SK-N-SH (cell line): ENCODE data around the gene FBXO10. TPM values are rescaled to one million over a fixed set of nuclear protein-coding genes. Genes with fewer than 3 reads are reported as not detected.

Source experiments
- CTCF ChIA-PET: fragments of 300-600, 350-600 bp; formaldehyde crosslinking; extraction: SDS; loops from one replicate; lab custom pipeline; 2021; lab: Yijun Ruan, JAX
- POLR2A ChIA-PET: fragments of 350-600 bp; sonication (Branson Sonifier 250); formaldehyde crosslinking; extraction: SDS; loops from one replicate; lab custom pipeline; 2020; ENCODE audit warnings: antibody characterized with exemption, inconsistent platforms; lab: Yijun Ruan, JAX
- DNase-seq: peaks from one replicate; pipeline ENCODE4 v3.0.0; 2012
- H2AFZ ChIP-seq: fragments of 200-600 bp; sonication (generic); 2 replicates; pipeline ENCODE4 v1.8.1; 2016; ENCODE audit warnings: antibody characterized with exemption, mild to moderate bottlenecking, low read depth
- H3F3A ChIP-seq: fragments of 200-600 bp; sonication (generic); replicated peaks from 2 replicates; pipeline ENCODE3; 2016; ENCODE audit warnings: antibody characterized with exemption, mild to moderate bottlenecking; ENCODE audit not compliant: insufficient read depth
- H3K27ac ChIP-seq, 2 experiments: fragments of 200-500 bp in 1 of 2; fragments of 200-600 bp in 1 of 2; sonication (Bioruptor generic) in 1 of 2; sonication (generic), shearing (Covaris generic) in 1 of 2; 2 replicates each; pipeline versions ENCODE4 v1.5.1 to v1.6.1; 2014 to 2016; ENCODE audit warnings: low read depth in 2 of 2, inconsistent platforms in 1 of 2, low read length in 1 of 2, mild to moderate bottlenecking in 1 of 2, mixed read lengths in 1 of 2
- H3K27me3 ChIP-seq: fragments of 200-600 bp; sonication (generic), shearing (Covaris generic); 2 replicates; pipeline ENCODE4 v1.6.1; 2016; ENCODE audit warnings: mixed run types; ENCODE audit not compliant: insufficient read depth
- H3K36me3 ChIP-seq, 2 experiments: fragments of 200-500 bp in 1 of 2; fragments of 200-600 bp in 1 of 2; sonication (Bioruptor generic) in 1 of 2; sonication (generic) in 1 of 2; replicated peaks in 1 of 2; 2 replicates each; pipeline versions ENCODE3 to v1.5.1; 2014 to 2016; ENCODE audit warnings: low read length in 1 of 2, mild to moderate bottlenecking in 1 of 2; ENCODE audit not compliant: insufficient read depth in 2 of 2, control insufficient read depth in 1 of 2
- H3K4me1 ChIP-seq, 2 experiments: fragments of 200-500 bp in 1 of 2; fragments of 200-600 bp in 1 of 2; sonication (Bioruptor generic) in 1 of 2; sonication (generic), shearing (Covaris generic) in 1 of 2; 2 replicates each; pipeline versions ENCODE4 v1.5.1 to v1.6.1; 2014 to 2016; ENCODE audit warnings: low read depth in 1 of 2, low read length in 1 of 2, mixed run types in 1 of 2; ENCODE audit not compliant: insufficient read depth in 2 of 2, control insufficient read depth in 1 of 2
- H3K4me2 ChIP-seq: fragments of 200-600 bp; sonication (generic), shearing (Covaris generic); 2 replicates; pipeline ENCODE4 v1.6.1; 2017; ENCODE audit warnings: mixed run types
- H3K4me3 ChIP-seq, 2 experiments: fragments of 200-500 bp in 1 of 2; fragments of 200-600 bp in 1 of 2; sonication (Bioruptor generic) in 1 of 2; sonication (generic), shearing (Covaris generic) in 1 of 2; 2 replicates each; pipeline versions ENCODE4 v1.5.1 to v1.8.1; 2014 to 2016; ENCODE audit warnings: low read depth in 2 of 2, inconsistent platforms in 1 of 2, low read length in 1 of 2, mild to moderate bottlenecking in 1 of 2, mixed read lengths in 1 of 2, moderate library complexity in 1 of 2
- H3K79me2 ChIP-seq: fragments of 200-600 bp; sonication (generic); 2 replicates; pipeline ENCODE4 v1.8.1; 2017; ENCODE audit warnings: mild to moderate bottlenecking; ENCODE audit not compliant: insufficient read depth
- H3K9ac ChIP-seq: fragments of 200-600 bp; sonication (generic); 2 replicates; pipeline ENCODE4 v1.6.1; 2017; ENCODE audit warnings: mixed run types
- H3K9me2 ChIP-seq: fragments of 200-600 bp; sonication (generic); 2 replicates; pipeline ENCODE4 v1.6.1; 2017; ENCODE audit warnings: mixed run types
- H3K9me3 ChIP-seq: fragments of 200-600 bp; sonication (generic); 2 replicates; pipeline ENCODE4 v1.6.1; 2017; ENCODE audit warnings: mixed run types, mild to moderate bottlenecking, moderate library complexity
- H4K20me1 ChIP-seq: fragments of 200-600 bp; sonication (generic); 2 replicates; pipeline ENCODE4 v1.6.1; 2017; ENCODE audit warnings: mild to moderate bottlenecking, mixed run types; ENCODE audit not compliant: insufficient read depth
- FOSL2 ChIP-seq: IDR thresholded peaks from 2 replicates; pipeline ENCODE4 v1.4.0; 2012; ENCODE audit warnings: low read depth, mild to moderate bottlenecking, moderate library complexity, borderline replicate concordance
- FOXJ3 ChIP-seq: sonication (generic); formaldehyde crosslinking; IDR thresholded peaks from 2 replicates; pipeline ENCODE4 v1.5.1; 2020; ENCODE audit warnings: mild to moderate bottlenecking, missing genetic modification reagents
- FOXM1 ChIP-seq: IDR thresholded peaks from 2 replicates; pipeline ENCODE4 v1.4.0; 2012; ENCODE audit warnings: low read depth, mild to moderate bottlenecking
- GATA2 ChIP-seq: sonication (generic); formaldehyde crosslinking; IDR thresholded peaks from 2 replicates; pipeline ENCODE4 v1.5.0; 2020; ENCODE audit warnings: mild to moderate bottlenecking, missing genetic modification reagents
- JUND ChIP-seq: IDR thresholded peaks from 2 replicates; pipeline ENCODE4 v1.4.0; 2012
- MEF2A ChIP-seq: IDR thresholded peaks from 2 replicates; pipeline ENCODE4 v1.4.0; 2012; ENCODE audit warnings: low read depth, borderline replicate concordance
- MXI1 ChIP-seq: IDR thresholded peaks from 2 replicates; pipeline ENCODE4 v1.6.1; 2012; ENCODE audit warnings: mild to moderate bottlenecking, low read depth, low read length, improper control_type of control experiment
- POLR2AphosphoS5 ChIP-seq: IDR thresholded peaks from 2 replicates; pipeline ENCODE4 v1.6.1; 2012; ENCODE audit warnings: low read depth, low read length
- RAD21 ChIP-seq: IDR thresholded peaks from 2 replicates; pipeline ENCODE4 v1.6.1; 2012; ENCODE audit warnings: mild to moderate bottlenecking, low read length
- RCOR1 ChIP-seq: fragments of 150-350 bp; IDR thresholded peaks from 2 replicates; pipeline ENCODE4 v1.6.1; 2017; ENCODE audit warnings: antibody characterized with exemption, low read length
- RFX5 ChIP-seq: IDR thresholded peaks from 2 replicates; pipeline ENCODE4 v1.6.1; 2012; ENCODE audit warnings: mild to moderate bottlenecking, improper control_type of control experiment, low read length
- RXRA ChIP-seq: IDR thresholded peaks from 2 replicates; pipeline ENCODE4 v1.4.0; 2012; ENCODE audit warnings: low read depth, mild to moderate bottlenecking, borderline replicate concordance
- TAF1 ChIP-seq: IDR thresholded peaks from 2 replicates; pipeline ENCODE4 v1.6.1; 2012; ENCODE audit warnings: low read depth, mild to moderate bottlenecking, low read length, moderate library complexity, borderline replicate concordance
- TCF12 ChIP-seq: IDR thresholded peaks from 2 replicates; pipeline ENCODE4 v1.4.0; 2012
- TEAD4 ChIP-seq: IDR thresholded peaks from 2 replicates; pipeline ENCODE4 v1.4.0; 2012; ENCODE audit warnings: mild to moderate bottlenecking, borderline replicate concordance; ENCODE audit not compliant: insufficient read depth
- WGBS: methylation state at CpG from one replicate; pipeline ENCODE4 v1.1.6; 2017; ENCODE audit warnings: low lambda C conversion rate; 5-methylcytosine and 5-hydroxymethylcytosine counted together
- polyA plus RNA-seq, 3 experiments: library from polyadenylated mRNA; depleted of rRNA; stranded (reverse); fragments of >200 nt; gene quantifications; 2 replicates each; pipeline ENCODE4 v1.2.3, GENCODE V29; 2012
- TF ChIP-seq, protein P1 (sequence below): fragments of 150-350 bp; IDR thresholded peaks from 2 replicates; pipeline ENCODE4 v1.6.1; 2017; ENCODE audit warnings: antibody characterized with exemption, low read length, low read depth, borderline replicate concordance
- TF ChIP-seq, protein P2 (sequence below): fragments of 200-600 bp; sonication (generic); IDR thresholded peaks from 2 replicates; pipeline ENCODE4 v1.6.1; 2017; ENCODE audit warnings: antibody characterized with exemption, mild to moderate bottlenecking, moderate library complexity

Gene FBXO10
- polyA plus RNA-seq, 1 of the 3 experiments (the other 2 are of a cell fraction) = 10.1 TPM

DNA sequence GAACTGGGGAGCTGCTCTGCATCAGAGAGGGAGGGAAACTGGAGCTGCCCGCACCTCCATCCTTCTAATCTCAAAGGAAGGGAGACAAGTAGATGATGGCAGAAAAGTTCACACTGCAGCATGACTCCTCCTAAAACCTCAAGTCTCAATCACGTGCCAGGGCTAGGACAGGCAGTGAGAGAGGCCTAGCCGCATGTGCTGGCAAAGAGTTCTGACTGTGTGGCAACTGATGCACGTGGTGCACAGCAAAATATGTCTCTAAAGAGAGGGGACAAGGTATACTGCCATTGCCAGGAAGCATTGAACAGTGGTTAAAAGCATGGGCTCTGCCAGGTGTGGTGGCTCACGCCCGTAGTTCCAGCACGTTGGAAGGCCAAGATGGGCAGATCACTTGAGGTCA, 38.1 kb downstream of the FBXO10 start:
- ChIA-PET POLR2A (no interaction called here), CTCF (no interaction called here)
- no peak overlapping the region for H3K9ac ChIP-seq
- H3F3A ChIP-seq = no peaks in the 10 kb centered on the region
- H3K79me2 ChIP-seq = no peaks in the 10 kb centered on the region
- H3K27ac ChIP-seq = no peak overlapping the region
- no peaks in the 10 kb centered on the region for H3K9me3 ChIP-seq
- DNase-seq = no peak
- H3K4me3 ChIP-seq = no peak overlapping the region
- TF ChIP-seq RFX5 (no peak), FOXJ3 (CRISPR knock-in tag) (no peak)
- peaks cover 8 to 26% of the 10 kb centered on the region in 2 experiments for H3K36me3 ChIP-seq
- no peak overlapping the region for H2AFZ ChIP-seq
- WGBS = 88% methylated on average over 7 of the region's 7 CpGs
- no peaks in the 10 kb centered on the region for H3K4me1 ChIP-seq
- no peak overlapping the region for H3K4me2 ChIP-seq
- H3K9me2 ChIP-seq = no peaks in the 10 kb centered on the region
- H4K20me1 ChIP-seq = no peaks in the 10 kb centered on the region
- no peaks in the 10 kb centered on the region for H3K27me3 ChIP-seq

DNA sequence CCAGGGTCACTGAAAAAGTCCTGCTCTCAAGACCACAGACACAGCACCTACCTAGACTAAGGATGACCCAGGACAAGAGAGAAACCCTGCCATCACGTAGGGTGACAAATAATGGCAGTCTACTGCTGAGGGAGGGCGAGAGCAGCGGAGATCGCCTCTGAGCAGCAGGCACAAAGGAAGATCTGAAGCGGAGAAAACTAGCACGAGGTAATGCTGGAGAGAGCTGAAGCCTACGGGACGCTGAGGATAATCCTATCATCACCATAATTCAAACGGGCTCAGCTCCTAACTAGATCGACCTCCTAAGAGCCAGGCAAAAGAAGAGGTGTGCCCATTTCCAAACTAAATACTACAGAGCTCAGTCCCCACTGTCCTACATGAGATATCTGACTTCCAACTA, 41.3 kb downstream of the FBXO10 start:
- Histone ChIP-seq H2AFZ (no peak overlapping the region), H3K4me1 (no peaks in the 10 kb centered on the region), H3K9me2 (no peaks in the 10 kb centered on the region), H3K9me3 (no peaks in the 10 kb centered on the region), H3K27me3 (no peaks in the 10 kb centered on the region), H3K27ac (no peak overlapping the region), H3K36me3 (peaks cover 5 to 23% of the 10 kb centered on the region in 2 experiments), H3F3A (no peaks in the 10 kb centered on the region), H3K79me2 (no peaks in the 10 kb centered on the region), H4K20me1 (no peaks in the 10 kb centered on the region), H3K4me2 (no peak overlapping the region), H3K4me3 (no peak overlapping the region), H3K9ac (no peak overlapping the region)
- CTCF ChIA-PET = no interaction called here
- 84% methylated on average over 10 of the region's 10 CpGs for WGBS
- TF ChIP-seq GATA2 (CRISPR knock-in tag) = no peak
- no peak for TF ChIP-seq FOSL2
- no peak for TF ChIP-seq FOXM1
- TF ChIP-seq MEF2A = no peak
- no peak for TF ChIP-seq RFX5
- TF ChIP-seq TCF12 = no peak
- no peak for TF ChIP-seq JUND
- TF ChIP-seq, protein P1, sequence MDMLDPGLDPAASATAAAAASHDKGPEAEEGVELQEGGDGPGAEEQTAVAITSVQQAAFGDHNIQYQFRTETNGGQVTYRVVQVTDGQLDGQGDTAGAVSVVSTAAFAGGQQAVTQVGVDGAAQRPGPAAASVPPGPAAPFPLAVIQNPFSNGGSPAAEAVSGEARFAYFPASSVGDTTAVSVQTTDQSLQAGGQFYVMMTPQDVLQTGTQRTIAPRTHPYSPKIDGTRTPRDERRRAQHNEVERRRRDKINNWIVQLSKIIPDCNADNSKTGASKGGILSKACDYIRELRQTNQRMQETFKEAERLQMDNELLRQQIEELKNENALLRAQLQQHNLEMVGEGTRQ = no peak
- TF ChIP-seq MXI1 = no peak
- TF ChIP-seq FOXJ3 (CRISPR knock-in tag) = no peak
- TF ChIP-seq POLR2AphosphoS5 = no peak
- POLR2A ChIA-PET = interaction anchor here (0.7 kb wide), 1 partner anchor 9 kb away, joined by 3 read pairs; no protein-coding TSS in a partner anchor
- DNase-seq = no peak

DNA sequence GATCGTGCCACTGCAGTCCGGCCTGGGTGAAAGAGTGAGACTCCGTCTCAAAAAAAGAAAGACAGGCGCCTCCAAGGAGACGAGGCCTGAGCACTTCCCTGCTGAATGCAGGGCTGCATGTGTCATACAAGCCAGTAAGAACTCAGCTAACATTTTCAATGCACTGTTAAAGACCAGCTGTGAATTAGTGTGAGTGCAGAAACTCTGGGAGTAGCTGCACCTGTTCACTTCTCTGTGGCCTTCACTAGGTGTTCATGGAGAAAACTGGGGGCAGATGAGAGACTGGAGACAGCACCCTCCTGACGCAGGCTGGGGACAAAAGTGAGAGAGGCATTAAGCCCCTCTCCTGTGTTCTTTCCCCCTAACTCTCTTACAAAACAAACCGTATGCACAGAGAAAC, 41.8 kb downstream of the FBXO10 start:
- Histone ChIP-seq H3F3A (no peaks in the 10 kb centered on the region), H4K20me1 (no peaks in the 10 kb centered on the region), H3K4me1 (no peaks in the 10 kb centered on the region), H3K27me3 (no peaks in the 10 kb centered on the region), H3K4me2 (no peak overlapping the region), H3K79me2 (no peaks in the 10 kb centered on the region), H3K9ac (no peak overlapping the region), H3K27ac (no peak overlapping the region), H3K4me3 (no peak overlapping the region), H3K36me3 (peaks cover 5 to 25% of the 10 kb centered on the region in 2 experiments), H3K9me2 (no peaks in the 10 kb centered on the region), H3K9me3 (no peaks in the 10 kb centered on the region), H2AFZ (no peak overlapping the region)
- TF ChIP-seq TEAD4 (no peak), RXRA (no peak), FOXM1 (no peak), RCOR1 (no peak), POLR2AphosphoS5 (no peak), RFX5 (no peak), TAF1 (no peak), RAD21 (no peak)
- TF ChIP-seq, protein P2, sequence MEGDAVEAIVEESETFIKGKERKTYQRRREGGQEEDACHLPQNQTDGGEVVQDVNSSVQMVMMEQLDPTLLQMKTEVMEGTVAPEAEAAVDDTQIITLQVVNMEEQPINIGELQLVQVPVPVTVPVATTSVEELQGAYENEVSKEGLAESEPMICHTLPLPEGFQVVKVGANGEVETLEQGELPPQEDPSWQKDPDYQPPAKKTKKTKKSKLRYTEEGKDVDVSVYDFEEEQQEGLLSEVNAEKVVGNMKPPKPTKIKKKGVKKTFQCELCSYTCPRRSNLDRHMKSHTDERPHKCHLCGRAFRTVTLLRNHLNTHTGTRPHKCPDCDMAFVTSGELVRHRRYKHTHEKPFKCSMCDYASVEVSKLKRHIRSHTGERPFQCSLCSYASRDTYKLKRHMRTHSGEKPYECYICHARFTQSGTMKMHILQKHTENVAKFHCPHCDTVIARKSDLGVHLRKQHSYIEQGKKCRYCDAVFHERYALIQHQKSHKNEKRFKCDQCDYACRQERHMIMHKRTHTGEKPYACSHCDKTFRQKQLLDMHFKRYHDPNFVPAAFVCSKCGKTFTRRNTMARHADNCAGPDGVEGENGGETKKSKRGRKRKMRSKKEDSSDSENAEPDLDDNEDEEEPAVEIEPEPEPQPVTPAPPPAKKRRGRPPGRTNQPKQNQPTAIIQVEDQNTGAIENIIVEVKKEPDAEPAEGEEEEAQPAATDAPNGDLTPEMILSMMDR = no peak
- WGBS = 93% methylated on average over 7 of the region's 7 CpGs
- ChIA-PET CTCF (no interaction called here), POLR2A (interaction anchor here (0.6 kb wide), 1 partner anchor 26 kb away, joined by 3 read pairs; no protein-coding TSS in a partner anchor)
- DNase-seq = no peak
